Peyer's patch (tissue), 4 donors: ENCODE results near the gene IQCK. TPM values are rescaled to one million over a fixed set of nuclear protein-coding genes. Genes with fewer than 3 reads are reported as not detected.

Experiments used
- DNase-seq, 3 donors: peaks; one replicate each; pipeline ENCODE4 v3.0.0-alpha.2; 2017 to 2019
- H3K27ac ChIP-seq, 4 donors: fragments of 200-600 bp; sonication (generic); one replicate each; pipeline ENCODE4 v1.5.1; 2016 to 2019
- H3K27me3 ChIP-seq, 2 donors: fragments of 200-600 bp; sonication (generic); one replicate each; pipeline ENCODE4 v1.5.1; 2019
- H3K36me3 ChIP-seq, 3 donors: fragments of 200-600 bp; sonication (generic); one replicate each; pipeline ENCODE4 v1.5.1; 2016 to 2019
- H3K4me1 ChIP-seq, 4 donors: fragments of 200-600 bp; sonication (generic); one replicate each; pipeline ENCODE4 v1.5.1; 2016 to 2019
- H3K4me3 ChIP-seq, 4 donors: fragments of 200-600 bp; sonication (generic); 1 replicate in 3 of 4; 2 replicates in 1 of 4; pipeline ENCODE4 v1.5.1; 2016 to 2019; ENCODE audit warnings: mild to moderate bottlenecking in 1 of 4
- H3K9me3 ChIP-seq, 4 donors: fragments of 200-600 bp; sonication (generic); one replicate each; pipeline ENCODE4 v1.5.1; 2016 to 2019; ENCODE audit warnings: mild to moderate bottlenecking in 1 of 4
- POLR2A ChIP-seq, 2 donors: fragments of 450-650 bp; IDR thresholded peaks; one replicate each; pipeline ENCODE4 v1.5.1; 2017; ENCODE audit warnings: antibody characterized with exemption in 2 of 2, mild to moderate bottlenecking in 2 of 2, moderate library complexity in 2 of 2
- total RNA-seq, 4 donors: library from RNA; depleted of rRNA; stranded (reverse); fragments of >200 nt; gene quantifications; one replicate each; pipeline ENCODE4 v1.1.0, GENCODE V29; 2016
- TF ChIP-seq, protein P1 (sequence below), 6 experiments: fragments of 450-650 bp in 4 of 6; fragments of 200-600 bp in 2 of 6; sonication (generic) in 1 of 6; IDR thresholded peaks; one replicate each; pipeline ENCODE4 v1.5.1; 2017 to 2019; ENCODE audit warnings: antibody characterized with exemption in 6 of 6, mild to moderate bottlenecking in 3 of 6, moderate library complexity in 1 of 6

IQCK gene
- total RNA-seq, 4 donors from 2014 or later = 8.2 to 42.9 (median 10.3) TPM

DNA sequence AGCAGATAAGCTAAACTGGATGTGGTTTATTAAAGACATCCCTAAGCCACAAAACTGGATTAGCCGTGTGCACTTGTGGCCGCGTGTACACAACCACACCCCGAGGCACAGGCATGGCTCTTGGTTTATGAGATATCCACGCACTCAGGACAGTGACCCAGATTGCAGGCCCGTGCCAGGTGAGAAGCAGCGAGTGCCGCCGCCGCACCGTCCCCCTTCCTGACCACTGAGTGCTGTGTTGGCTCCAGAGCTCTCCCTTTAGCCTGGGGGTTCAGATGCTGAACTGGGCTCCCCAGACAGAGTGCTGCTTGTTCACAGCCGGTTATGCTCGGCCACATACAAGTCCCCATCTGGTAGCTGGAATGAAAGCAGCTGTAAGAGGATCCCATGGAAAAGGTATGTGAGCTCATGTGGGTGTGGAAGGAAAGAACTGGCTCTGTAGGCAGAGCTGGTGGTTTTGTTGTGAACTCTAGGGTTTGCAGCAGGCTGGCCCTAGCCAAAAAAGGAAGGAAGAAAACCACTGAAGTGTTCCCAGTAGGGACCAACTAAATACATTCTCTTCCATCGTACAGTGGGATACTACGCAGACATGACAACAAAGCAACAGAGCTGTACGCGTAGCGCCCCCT lies 29.6 kb upstream of the IQCK start:
- H3K27ac ChIP-seq = peak overlapping the region in 1 of 4 donors; percentile 35

DNA sequence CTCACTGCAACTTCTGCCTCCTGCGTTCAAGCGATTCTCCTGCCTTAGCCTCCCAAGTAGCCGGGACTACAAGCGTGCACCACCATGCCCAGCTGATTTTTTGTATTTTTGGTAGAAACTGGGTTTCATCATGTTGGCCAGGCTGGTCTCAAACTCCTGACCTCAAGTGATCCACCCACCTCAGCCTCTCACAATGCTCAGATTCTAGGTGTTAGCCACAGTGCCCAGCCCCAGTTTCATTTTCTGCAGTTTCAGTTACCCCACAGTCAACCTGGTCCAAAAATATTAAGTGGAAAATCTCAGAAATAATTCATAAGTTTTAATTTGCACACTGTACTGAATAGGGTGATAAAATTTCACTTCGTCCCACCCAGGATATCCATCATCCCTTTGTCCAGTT lies 28.7 kb upstream of the IQCK start:
- no peak for DNase-seq
- Histone ChIP-seq H3K36me3 (peaks cover 0 to 59% (median 0%) of the 10 kb centered on the region in 3 donors), H3K9me3 (no peaks in the 10 kb centered on the region), H3K27me3 (no peaks in the 10 kb centered on the region), H3K4me1 (no peaks in the 10 kb centered on the region), H3K4me3 (no peak overlapping the region), H3K27ac (no peak overlapping the region)
- no peak for TF ChIP-seq POLR2A (IDR thresholded peaks at IDR 0.05)
- TF ChIP-seq, protein P1, sequence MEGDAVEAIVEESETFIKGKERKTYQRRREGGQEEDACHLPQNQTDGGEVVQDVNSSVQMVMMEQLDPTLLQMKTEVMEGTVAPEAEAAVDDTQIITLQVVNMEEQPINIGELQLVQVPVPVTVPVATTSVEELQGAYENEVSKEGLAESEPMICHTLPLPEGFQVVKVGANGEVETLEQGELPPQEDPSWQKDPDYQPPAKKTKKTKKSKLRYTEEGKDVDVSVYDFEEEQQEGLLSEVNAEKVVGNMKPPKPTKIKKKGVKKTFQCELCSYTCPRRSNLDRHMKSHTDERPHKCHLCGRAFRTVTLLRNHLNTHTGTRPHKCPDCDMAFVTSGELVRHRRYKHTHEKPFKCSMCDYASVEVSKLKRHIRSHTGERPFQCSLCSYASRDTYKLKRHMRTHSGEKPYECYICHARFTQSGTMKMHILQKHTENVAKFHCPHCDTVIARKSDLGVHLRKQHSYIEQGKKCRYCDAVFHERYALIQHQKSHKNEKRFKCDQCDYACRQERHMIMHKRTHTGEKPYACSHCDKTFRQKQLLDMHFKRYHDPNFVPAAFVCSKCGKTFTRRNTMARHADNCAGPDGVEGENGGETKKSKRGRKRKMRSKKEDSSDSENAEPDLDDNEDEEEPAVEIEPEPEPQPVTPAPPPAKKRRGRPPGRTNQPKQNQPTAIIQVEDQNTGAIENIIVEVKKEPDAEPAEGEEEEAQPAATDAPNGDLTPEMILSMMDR (IDR thresholded peaks at IDR 0.05) = no peak

More for the DNA sequence above, 29.6 kb upstream of the IQCK start:
- H3K9me3 ChIP-seq = no peaks in the 10 kb centered on the region
- TF ChIP-seq, protein P1 (IDR thresholded peaks at IDR 0.05) = no peak
- no peak for TF ChIP-seq POLR2A (IDR thresholded peaks at IDR 0.05)
- DNase-seq = no peak
- no peak overlapping the region for H3K4me3 ChIP-seq
- H3K36me3 ChIP-seq = peaks cover 0 to 68% (median 0%) of the 10 kb centered on the region in 3 donors
- no peaks in the 10 kb centered on the region for H3K27me3 ChIP-seq
- H3K4me1 ChIP-seq = no peaks in the 10 kb centered on the region

DNA sequence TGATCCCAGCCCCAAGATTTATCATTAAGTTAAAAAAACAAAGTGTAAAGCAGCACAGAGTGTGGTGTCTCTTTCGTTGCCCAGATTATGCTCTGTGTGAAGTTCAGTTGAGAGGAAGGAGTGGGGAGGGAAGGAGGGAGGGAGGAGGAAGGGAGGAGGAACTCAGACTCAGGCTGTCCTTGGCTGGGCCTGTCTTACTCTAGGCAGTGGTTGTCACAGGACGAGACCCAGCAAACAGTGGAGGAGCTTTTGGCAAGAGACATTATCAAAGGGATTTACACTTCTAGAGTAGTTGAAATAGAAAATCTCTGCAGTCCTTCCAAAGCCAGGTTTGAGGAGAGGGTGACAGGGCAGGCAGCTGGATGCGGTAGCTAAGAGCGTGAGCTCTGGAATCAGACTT lies 27.9 kb upstream of the IQCK start:
- Histone ChIP-seq H3K9me3 (no peaks in the 10 kb centered on the region), H3K27ac (no peak overlapping the region), H3K4me1 (no peaks in the 10 kb centered on the region), H3K4me3 (no peak overlapping the region), H3K36me3 (peaks cover 0 to 51% (median 0%) of the 10 kb centered on the region in 3 donors), H3K27me3 (no peaks in the 10 kb centered on the region)
- DNase-seq = no peak
- no peak for TF ChIP-seq POLR2A (IDR thresholded peaks at IDR 0.05)
- TF ChIP-seq, protein P1 (IDR thresholded peaks at IDR 0.05) = no peak

DNA sequence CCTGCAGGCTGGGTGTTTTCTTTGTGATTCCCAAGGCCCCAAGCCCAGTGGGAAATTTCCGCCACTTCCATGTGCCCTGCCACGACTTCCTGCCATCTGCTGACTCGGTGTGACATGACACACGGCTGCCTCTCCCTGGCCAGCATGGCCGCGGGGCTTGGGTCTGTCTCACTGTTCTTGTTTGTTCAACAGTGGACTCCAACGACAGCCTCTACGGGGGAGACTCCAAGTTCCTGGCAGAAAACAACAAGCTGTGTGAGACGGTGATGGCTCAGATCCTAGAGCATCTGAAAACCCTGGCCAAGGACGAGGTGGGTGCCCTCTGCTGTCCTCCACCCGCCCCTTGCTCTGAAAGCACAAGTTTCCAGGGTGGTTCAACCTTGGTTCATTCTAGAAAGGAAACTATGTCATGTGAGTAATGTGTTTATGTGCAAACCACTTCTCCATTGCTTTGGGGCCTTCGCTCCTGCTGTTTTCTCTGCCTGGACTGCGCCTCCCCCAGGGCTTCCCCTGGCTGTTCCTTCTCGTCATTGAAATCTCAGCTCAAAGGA lies 26.8 kb upstream of the IQCK start:
- TF ChIP-seq POLR2A (IDR thresholded peaks at IDR 0.05) = no peak
- TF ChIP-seq, protein P1 (IDR thresholded peaks at IDR 0.05) = no peak

DNA sequence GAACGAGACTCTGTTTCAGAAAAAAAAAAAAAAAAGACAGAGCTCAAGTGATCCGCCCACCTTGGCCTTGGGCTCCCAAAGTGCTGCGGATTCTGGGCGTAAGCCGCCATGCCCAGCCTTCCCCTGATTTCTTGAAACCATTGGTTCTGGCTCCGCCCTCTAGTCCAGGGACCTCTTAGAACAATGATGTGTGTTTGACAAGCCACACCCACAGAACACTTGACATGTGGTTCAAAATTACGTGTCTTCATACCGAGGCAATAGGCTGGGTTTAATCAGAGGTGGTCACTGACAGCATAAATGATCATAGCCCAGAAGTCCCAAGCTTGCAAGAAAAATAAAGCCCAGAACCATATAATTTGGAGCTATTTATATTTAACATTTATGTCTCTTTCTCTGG lies 23.1 kb upstream of the IQCK start:
- Histone ChIP-seq H3K4me1 (peaks cover 0 to 35% (median 12%) of the 10 kb centered on the region in 4 donors), H3K36me3 (peaks cover 0 to 21% (median 0%) of the 10 kb centered on the region in 3 donors), H3K27me3 (no peaks in the 10 kb centered on the region), H3K9me3 (no peaks in the 10 kb centered on the region), H3K27ac (no peak overlapping the region), H3K4me3 (no peak overlapping the region)
- TF ChIP-seq POLR2A (IDR thresholded peaks at IDR 0.05) = no peak
- TF ChIP-seq, protein P1 (IDR thresholded peaks at IDR 0.05) = no peak
- DNase-seq = no peak

More for the DNA sequence above, 26.8 kb upstream of the IQCK start:
- DNase-seq = no peak
- Histone ChIP-seq H3K4me1 (peaks cover 0 to 7% (median 1%) of the 10 kb centered on the region in 4 donors), H3K27ac (peak overlapping the region in 1 of 4 donors; percentile 13), H3K9me3 (no peaks in the 10 kb centered on the region), H3K4me3 (no peak overlapping the region), H3K36me3 (peaks cover 0 to 40% (median 0%) of the 10 kb centered on the region in 3 donors), H3K27me3 (no peaks in the 10 kb centered on the region)
